ENCODE results near the gene KCNQ1.

DNA sequence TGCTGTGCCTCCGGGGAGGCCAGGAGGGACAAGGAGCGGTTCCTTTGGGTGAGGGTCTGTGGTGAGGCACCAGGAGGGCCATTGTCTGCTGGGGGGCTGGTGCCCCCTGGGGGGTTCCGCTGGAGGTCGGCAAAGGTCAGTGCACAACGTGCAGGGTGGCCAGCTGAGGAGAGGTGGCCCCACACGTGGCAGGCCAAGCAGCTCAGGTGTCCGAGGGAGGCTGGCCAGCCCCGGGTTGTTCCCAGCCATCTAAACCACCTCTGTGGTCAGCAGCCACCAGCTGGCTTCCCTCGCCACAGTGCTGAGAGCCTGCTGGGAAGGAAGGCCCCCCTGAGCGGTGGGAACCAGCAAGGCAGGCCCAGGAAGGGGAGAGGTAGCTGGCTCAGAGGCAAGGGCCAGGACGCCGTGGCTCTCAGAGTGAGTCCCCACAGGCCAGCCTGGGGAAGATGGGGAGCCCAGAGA, 40.0 kb upstream of the KCNQ1 start:
- TF ChIP-seq XRCC5 (optimal IDR thresholded peaks at IDR 0.05; ENCODE audit: low read length): no peak
- TF ChIP-seq ARNT2 (CRISPR knock-in tag; IDR thresholded peaks at IDR 0.05; ENCODE audit: low read depth): no peak
- TF ChIP-seq, protein P1, sequence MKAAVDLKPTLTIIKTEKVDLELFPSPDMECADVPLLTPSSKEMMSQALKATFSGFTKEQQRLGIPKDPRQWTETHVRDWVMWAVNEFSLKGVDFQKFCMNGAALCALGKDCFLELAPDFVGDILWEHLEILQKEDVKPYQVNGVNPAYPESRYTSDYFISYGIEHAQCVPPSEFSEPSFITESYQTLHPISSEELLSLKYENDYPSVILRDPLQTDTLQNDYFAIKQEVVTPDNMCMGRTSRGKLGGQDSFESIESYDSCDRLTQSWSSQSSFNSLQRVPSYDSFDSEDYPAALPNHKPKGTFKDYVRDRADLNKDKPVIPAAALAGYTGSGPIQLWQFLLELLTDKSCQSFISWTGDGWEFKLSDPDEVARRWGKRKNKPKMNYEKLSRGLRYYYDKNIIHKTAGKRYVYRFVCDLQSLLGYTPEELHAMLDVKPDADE (CRISPR knock-in tag; IDR thresholded peaks at IDR 0.05): no peak
- TF ChIP-seq PCBP1 (IDR thresholded peaks at IDR 0.05; ENCODE audit: borderline replicate concordance, low read depth, low read length): no peak
- TF ChIP-seq ZNF274 (CRISPR knock-in tag; IDR thresholded peaks at IDR 0.05): no peak
- no peak for TF ChIP-seq ZNF747 (CRISPR knock-in tag; IDR thresholded peaks at IDR 0.05; ENCODE audit: borderline replicate concordance)
- TF ChIP-seq, protein P2, sequence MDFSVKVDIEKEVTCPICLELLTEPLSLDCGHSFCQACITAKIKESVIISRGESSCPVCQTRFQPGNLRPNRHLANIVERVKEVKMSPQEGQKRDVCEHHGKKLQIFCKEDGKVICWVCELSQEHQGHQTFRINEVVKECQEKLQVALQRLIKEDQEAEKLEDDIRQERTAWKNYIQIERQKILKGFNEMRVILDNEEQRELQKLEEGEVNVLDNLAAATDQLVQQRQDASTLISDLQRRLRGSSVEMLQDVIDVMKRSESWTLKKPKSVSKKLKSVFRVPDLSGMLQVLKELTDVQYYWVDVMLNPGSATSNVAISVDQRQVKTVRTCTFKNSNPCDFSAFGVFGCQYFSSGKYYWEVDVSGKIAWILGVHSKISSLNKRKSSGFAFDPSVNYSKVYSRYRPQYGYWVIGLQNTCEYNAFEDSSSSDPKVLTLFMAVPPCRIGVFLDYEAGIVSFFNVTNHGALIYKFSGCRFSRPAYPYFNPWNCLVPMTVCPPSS (IDR thresholded peaks at IDR 0.05): no peak
- no peak for TF ChIP-seq ZFP41 (CRISPR knock-in tag; IDR thresholded peaks at IDR 0.05; ENCODE audit: borderline replicate concordance)

Data from HepG2 (cell line).